Activated gamma-delta T cell treated with Interleukin-2 at 50 U/mL for 16 hours (primary cell): ENCODE measurements around the gene DAD1.
"Not testable (repeated sequence)": the region's sequence is repeated elsewhere in the genome, so short reads cannot be mapped to it uniquely, and the experiment has no call there.

Source experiments
- DNase-seq: peaks from one replicate; pipeline ENCODE4 v3.0.0-alpha.2; 2020

The DAD1 gene

DNA sequence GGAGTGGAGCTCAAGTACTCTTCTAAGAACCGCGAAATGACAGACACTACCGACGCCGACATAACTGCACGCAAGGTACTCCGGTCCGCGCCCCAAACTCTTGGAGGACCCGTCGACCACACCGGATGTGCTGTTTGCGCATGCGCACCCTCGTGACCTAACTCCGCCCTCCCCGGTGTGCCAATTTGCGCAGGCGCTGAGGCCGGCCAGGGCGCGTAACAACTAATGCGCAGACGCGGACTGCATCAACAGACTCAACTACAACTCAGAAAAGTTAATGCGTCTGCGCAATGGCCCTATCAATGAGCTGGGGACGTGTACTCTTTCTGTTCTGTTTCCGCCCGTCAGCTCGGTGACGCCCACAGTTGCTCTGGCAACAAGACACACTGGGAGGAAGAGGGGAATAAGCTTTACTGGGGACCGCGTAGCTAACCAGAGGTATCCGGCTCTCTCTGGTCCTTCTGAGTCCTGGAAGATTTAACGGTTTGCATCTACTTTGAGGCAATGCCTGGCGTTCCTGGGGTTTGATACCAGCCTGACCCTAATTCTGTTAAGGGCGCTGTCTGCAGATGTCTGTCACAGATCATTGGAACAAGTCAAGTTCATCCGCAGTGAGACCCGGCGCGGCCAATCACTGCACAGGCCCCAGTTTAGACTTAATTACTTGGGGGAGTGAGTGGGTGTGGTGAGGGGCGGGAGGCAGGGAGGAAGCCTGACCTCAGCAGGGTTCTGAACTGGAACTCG, at the start of gene DAD1:
TSS of gene DAD1 (minus strand) at position 129 of the 744 bp plus-strand sequence. CDS start at position 62, 67 bp downstream.
- peak; percentile 99 for DNase-seq

DNA sequence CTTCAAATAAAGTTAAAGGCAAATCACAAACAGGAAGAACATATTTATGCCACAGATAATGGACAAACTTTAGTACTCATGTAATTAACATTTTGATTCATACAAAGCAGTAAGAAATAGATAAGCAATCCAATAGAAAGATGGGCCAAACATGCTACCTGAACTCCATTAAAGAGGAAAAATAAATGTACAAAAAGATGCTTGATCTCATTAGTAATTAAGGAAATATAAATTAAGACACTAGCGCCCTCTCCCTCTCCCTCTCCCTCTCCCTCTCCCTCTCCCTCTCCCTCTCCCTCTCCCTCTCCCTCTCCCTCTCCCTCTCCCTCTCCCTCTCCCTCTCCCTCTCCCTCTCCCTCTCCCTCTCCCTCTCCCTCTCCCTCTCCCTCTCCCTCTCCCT, 47.0 kb upstream of the DAD1 start:
- DNase-seq = not testable (repeated sequence)

DNA sequence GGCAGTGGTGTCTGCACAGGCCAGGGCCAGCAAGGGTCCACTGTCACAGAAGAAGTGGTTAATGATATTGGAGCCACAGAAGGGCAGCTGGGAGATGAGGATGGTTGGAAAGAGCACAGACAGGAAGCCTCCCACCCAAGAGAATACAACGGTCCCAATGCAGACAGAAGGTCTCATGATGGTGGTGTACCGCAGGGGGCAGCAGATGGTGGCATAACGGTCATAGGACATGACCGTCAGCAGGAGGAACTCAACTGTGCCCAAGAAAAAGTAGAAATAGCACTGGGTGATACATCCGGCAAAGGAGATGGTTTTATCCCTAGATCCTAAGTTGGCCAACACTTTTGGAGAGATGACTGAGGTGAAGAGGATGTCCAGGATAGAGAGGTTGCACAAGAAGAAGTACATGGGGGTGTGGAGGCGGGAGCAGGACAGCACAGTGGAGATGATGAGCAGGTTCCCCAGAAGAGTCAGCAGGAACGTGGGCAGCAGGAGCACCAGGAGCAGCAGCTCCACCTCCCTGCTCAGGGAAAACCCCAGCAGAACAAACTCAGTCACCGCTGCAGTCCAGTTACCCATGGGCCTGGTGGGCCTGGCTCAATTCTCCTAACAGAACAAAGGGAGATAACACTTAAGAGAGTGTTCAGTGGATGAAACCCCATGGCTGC, 45.3 kb upstream of the DAD1 start:
- DNase-seq = no peak

DNA sequence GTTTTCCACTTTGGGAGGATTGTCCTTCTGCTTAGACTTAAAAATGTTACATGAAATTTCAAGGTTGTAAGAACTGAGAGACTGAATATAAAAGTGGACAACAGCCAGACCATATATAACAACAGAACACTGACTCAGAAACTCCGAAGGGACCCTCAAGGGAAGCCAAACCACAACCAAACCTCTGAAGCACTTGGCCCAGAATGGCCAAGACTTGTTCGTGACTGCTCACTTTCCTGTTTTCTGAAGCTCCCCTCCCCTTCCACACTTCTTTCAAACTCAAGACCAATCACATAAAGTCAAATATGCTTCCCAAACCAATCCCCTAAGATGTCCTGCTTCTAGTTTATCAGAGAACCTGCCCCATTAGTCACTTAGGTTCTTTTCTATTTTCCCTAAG, 41.5 kb upstream of the DAD1 start:
- no peak for DNase-seq

DNA sequence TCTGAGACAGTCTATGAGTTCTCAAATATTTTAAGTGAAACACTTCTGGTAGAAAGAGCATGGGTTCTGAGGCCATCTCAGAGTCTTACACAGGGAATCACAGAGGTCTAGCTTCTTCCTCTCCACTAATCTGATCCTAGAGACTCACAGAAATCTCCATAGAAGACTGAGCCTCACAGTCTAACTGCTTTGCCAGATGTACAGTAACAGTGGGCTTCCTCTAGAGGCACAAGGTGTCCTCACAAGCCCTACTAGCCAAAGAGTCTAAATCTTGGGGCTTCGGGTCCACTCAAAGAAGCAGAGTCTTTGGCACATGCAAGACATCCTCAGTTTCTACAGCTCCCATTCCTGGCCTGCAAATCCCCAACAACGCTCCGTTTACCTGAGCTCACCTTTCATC, 41.0 kb upstream of the DAD1 start:
- DNase-seq = no peak

DNA sequence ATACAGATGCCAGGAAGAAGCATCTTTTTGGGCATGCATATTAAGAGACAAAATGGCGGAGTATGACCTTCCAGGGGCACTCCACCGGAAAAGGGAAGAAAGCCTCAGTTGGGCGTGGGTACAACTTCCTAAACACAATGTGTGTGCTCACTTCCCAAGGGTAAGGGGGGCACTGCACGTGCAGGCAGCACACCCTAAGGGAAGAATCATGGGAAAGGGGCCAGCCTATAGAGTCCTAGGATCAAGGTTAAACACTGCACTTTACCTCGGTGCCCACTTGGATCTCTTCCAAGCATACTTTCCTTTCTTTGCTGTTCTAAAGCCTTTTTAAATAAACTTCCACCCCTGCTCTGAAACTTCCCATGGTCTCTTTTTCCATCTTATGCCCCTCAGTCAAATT, 40.3 kb upstream of the DAD1 start:
- no peak for DNase-seq

DNA sequence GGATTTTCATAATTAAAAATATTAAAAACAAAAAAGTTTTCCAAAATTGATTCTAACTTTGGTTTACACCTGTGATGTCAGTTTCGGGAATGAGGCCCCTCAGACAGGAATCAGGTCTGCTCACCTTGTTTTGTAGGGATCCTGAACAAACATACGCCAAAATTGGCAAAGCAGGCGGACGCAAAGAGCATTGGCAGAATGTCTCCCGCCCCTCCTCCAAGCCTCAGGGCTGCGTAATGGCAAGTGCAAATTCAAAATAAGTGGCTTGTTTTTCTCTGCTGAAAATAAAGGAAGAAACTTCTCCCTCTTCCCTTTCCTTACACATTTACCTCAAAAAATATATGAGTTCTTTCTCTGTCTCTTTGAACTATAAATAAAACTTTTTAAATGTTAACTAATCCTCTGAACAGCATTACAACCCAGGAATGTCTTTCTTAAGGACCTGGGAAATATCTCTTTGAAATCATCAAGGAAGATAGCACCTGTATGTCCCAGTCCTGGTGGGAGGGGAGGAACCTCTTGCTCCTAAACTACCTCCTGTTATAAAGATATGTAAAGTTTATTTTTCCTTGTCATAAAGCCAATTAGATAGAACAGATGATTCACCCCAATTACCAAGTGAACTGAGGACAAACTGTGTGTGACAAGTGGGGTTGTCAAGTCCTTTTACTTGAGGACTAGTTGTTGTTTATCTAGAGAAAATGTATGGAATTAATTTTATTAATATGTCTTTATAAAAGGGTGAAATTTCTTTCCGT, 38.7 kb upstream of the DAD1 start:
- DNase-seq = no peak

DNA sequence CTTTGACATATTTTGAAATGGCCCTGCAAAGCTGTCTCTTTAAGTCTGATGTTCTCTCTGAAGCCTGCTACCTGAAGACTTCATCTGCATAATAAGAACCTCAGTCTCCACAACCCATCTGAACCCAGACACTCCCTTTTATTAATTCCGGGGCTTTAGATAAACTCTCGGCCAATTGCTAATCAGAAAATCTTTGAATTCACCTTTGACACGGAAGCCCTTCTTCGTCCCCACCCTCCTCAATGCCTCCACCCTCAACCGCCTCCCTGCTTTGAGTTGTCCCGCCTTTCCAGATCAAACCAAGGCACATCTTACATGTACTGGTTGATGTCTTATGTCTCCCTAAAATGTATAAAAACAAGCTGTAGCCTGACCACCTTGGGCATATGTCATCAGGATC, 37.6 kb upstream of the DAD1 start:
- no peak for DNase-seq

DNA sequence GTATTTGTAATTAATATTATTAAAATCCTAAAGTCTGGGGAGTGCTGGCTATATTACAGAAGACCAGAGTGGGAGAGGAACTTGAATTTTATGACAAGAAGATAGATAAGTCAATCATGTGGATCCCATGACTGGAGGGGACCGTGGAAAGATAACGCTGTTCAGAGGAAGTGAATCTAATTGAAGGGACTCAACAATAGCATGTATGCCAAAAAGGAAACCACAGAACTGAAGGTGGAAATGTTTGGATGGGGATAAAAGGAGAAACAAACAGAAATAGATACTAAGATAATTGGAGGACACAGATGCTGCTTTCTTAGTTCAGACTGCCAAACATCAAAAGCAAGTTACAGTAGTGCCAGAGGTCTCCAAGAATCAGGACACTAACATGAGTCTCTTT, 34.0 kb upstream of the DAD1 start:
- DNase-seq = no peak

DNA sequence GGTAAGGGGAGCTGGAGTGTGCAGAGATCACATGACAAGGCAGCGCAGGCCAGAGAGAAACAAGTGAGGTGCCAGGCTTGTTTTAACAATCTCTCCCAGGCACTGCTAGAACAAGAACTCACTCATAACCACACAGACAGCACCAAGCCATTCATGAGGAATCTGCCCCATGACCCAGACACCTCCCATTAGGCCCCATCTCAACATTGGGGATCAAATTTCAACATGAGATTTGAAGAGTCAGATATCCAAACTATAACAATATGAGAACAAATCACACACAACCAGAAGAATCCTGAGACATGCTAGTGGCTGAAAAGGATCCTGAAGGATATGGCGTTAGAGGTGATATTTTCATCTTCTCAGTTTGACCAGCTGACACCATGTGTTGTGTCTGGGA, 33.2 kb upstream of the DAD1 start:
- no peak for DNase-seq

DNA sequence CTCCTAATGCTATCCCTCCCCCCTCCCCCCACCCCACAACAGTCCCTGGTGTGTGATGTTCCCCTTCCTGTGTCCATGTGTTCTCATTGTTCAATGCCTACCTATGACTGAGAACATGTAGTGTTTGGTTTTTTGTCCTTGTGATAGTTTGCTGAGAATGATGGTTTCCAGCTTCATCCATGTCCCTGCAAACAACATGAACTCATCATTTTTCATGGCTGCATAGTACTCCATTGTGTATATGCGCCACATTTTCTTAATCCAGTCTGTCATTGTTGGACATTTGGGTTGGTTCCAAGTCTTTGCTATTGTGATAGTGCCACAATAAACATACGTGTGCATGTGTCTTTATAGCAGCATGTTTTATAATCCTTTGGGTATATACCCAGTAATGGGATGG, 26.7 kb upstream of the DAD1 start:
- DNase-seq = not testable (repeated sequence)

DNA sequence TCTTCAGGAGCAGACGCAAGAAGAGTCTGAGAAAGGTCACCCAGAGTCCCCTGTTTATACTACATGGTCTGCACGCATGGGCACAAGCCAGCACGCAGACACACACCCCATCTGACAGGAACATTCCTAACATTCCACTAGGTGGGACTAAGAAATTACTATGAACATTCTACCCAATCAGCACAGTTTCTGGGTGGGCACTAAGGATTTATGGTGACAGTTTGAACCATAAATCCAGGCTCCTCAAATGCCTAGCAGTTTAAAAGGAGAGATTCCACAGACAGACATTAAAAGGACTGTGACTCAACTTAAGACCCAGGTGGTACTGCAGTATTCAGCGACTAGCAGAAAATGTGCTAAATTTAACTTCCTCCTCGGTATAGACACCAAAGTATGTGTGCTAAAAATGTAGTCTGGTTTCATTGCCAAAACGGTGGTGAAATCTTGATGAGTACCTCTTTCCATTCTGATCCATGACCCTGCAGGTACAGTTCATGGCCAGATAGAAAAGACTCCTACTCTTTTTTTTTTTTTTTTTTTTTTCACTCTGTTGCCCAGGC, 25.3 kb upstream of the DAD1 start:
- no peak for DNase-seq

DNA sequence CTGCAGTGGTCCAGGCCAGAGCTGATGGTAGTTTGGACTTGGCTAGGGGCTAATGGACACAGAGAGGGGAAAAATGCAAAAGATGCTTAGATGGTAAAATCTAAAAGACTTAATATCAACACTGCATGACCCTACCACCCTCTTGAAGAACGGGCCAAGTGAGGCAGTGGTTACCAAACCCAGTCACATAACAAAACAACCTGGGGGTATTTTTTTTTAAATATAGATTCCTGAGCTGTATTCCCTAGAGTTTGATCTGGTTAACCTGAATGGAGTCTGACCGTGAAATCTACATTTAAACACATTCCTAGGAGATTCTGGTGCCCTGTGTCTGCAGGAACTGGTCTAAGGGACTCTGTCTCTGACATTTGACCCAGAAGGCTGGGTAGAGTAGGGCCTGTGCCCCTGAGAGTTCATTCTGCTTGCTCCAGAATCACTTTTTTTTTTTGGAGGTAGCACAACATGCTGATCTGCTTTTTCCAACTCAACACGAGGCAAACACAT, 24.8 kb upstream of the DAD1 start:
- no peak for DNase-seq

DNA sequence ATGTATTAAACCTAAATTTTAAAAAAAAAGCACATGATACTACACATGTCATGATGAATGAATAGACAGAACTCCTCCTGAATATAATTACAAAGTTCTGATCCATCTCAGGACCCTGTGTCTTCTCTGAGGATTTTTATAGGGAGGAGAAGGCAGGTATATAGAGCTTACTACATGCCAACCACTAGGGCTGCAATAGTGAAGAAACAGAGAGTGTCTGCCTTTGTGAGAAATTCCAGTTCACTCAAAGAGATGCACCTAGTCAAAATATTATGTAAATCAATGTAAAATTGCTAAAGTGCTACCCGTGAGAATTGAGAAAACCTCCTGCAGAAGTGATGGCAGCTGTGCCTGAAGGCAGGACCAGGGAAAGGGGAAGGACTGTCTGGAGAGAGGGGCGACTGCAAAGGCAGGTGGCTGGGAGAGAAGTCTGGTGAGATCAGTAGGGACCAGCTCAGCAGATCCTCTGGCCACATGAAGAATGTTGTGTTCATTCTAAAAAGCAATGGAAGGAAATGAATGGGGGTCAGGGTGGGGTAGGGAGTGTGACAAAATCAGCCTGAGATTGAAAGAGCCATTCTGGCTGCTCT, 24.2 kb upstream of the DAD1 start:
- no peak for DNase-seq

DNA sequence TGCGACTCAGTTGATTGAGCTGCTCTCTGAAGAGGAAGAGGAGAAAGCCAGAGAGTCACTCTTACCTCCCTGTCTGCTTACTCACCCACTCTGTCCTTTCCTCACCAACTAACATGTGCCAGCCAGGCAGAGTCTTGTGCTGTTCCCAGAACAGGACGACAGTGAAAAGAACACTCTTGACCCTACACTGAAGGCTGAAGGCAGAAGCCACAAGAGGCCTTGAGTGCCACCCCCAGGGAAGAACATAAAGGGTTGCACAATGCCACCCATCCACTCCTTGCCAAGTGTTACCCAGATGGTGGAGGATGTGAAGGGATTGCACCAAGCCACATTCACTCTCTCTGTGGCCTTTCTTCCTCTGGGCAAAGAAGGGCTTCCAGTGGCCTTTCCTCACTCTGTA, 21.9 kb upstream of the DAD1 start:
- no peak for DNase-seq

DNA sequence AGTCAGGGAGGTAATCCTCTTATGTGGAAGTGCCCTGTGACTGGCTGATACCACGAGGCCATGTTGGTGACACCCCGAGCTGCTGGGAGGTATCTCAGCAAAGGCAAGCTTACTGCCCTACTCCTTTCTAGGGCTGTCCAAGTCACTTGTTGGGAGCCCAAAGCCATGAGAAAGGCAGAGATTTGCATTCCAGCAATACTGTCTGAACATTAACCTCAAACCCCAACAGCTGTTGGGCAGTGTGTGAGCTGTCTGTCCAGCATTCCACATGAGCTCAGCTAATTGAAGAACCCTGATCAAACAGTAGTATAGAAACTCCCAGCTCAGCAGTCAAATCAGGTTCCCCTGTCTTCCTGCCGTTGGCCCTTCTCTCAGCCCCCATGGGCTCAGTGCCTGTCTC, 18.3 kb upstream of the DAD1 start:
- DNase-seq = no peak

DNA sequence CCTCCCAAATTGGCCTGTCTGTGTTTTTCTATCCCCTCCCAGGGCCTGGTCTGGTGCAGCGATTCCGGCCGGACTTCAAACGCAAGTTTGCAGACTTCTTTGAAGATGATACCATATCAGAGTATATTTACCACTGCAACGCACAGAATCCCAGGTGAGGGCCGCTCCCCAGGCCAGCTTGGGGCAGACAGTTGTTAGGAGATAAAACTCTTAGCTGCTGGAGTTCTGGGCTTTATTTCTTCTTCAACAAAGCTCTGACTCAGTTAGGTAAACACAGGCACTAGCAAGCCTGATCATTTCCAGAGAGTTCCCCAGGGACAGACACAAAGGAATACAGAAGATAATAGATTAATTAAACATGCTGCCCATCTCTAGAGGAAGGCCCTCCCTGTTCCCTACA, 17.4 kb upstream of the DAD1 start:
- no peak for DNase-seq

DNA sequence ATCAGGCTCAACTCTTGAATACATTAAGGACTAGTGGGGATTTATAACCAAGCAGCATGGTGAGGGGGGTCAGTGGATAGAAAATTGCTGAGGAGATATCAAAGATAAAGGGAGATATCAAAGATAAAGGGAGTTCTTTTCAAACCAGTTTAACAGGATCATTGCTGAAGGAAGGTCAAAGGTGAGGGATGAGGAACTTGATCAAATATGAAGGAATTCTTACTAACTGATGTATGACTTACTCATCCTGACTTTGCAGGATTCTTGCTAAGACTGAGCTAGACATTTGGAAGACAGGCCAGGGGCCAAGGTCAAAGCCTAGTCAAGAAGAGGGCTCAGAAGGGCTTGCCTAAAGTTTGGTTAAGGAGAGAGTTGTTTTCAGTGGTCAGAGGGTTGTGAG, 13.8 kb upstream of the DAD1 start:
- no peak for DNase-seq

DNA sequence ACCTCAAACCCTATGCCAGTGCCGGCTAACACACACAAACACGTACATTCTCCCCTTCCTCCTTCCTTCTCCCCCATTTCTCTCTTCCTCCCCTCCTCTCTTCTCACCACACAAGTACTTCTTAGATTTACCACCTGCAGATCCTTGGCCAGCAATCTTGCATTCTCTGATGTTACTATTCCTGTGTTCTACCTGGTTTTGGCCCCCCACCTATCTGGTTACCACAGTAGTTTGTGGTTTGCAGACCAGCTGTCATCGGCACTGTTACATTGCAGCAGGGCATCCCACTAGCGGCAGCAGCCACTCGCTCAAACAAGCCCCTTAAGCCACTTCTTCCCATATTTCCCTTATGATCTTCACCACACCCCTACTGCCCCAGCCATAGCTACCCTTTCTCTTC, 13.0 kb upstream of the DAD1 start:
- DNase-seq = no peak

DNA sequence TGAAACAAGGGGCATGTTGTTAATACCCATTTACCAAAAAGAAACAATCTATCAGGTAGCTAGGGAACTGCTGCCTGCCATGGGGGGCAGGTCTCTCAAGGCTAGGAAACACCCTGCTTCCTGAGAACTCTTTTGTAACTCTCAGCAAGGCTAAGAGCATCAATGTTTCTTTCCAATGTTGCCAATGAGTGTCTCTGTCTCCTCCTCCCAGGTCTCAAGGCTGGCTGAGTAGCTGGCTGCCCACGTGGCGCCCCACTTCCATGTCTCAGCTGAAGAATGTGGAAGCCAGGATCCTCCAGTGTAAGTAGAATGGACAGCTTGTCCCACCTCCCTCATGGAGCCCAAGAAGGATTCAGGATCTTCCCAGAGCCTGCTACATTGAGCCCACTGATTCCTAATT, 12.4 kb upstream of the DAD1 start:
- no peak for DNase-seq

DNA sequence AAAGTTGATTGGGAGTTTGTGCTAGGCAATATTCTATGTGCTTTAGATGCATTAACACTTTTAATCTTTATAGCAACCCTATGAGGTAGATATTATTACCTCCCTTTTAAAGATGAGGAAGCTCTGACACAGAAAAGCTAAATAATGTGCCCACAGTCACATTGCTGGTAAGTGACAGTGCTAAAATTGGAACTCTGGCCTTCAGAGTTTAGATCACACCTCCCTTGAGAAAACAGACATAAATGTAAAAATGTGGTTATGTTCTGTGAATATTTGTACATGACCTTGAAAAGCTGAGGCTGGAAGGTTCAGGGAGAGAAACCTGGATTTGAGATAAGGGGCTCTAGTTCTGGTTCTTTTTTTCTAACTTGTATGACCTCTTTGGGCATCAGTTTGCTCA, 11.0 kb upstream of the DAD1 start:
- no peak for DNase-seq

DNA sequence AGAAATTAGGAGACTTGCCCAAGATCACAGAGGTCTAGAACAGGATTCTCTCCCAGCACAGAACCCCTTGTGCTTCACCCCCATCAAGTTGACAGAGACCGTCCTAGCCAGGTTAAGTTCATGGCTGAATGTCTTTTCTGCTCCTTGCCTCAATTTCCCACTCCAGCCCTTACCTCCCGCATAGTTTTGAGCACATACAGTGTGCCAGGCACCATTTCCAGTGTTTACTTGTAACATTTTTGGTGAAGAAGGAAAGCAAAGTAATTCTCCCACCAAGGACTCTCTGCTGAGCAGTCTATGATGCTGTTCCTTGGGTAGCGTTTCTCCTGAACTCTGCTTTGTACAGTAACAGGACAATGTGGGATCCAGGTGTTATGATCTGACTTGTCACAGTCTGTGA, 10.3 kb upstream of the DAD1 start:
- no peak for DNase-seq

DNA sequence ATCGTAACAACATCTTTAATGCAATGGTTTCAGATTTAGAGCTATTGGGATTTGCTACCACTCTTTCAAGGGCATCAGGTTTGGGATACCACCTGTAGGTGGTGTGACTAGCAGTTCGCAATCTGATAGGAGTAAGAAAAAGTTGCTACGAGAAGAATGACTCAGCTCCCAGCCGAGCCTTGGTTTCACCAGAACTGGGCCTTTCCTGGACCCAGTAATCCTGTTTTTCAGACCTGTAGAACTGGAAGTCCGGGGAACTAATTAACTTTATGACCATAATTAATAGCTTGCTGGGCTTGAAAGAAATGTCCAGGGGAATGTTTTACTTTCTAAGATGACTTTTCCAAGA, 9.8 kb upstream of the DAD1 start:
- peak; percentile 5 for DNase-seq
